ENCODE results near the gene HBB. TPM values are rescaled to one million over a fixed set of nuclear protein-coding genes. Genes with fewer than 3 reads are reported as not detected.

HBB gene
- total RNA-seq, 1 experiment from 2014 or later: not detected

GRCh38 chr11:5246772-5247471 is 20.1 kb upstream of the HBB start:
- no peak for TF ChIP-seq CTCF (IDR thresholded peaks at IDR 0.05; ENCODE audit: insufficient read depth in 1 of 2, low read depth in 1 of 2, low read length in 1 of 2, severe bottlenecking in 1 of 2, unreplicated experiment in 1 of 2)
- H3K9me3 Mint-ChIP-seq (ENCODE audit: unreplicated experiment): no peaks in the 10 kb centered on the region
- no peaks in the 10 kb centered on the region for H3K36me3 ChIP-seq (ENCODE audit: control insufficient read depth, insufficient read depth, low read length)
- H3K9me3 ChIP-seq: no peaks in the 10 kb centered on the region
- H3K4me3 Mint-ChIP-seq (ENCODE audit: unreplicated experiment): no peak overlapping the region
- ChIA-PET CTCF (no interaction called here), POLR2A (no interaction called here)
- intact Hi-C loops (cut with micrococcal nuclease; ENCODE audit: unreplicated experiment): no loop called here
- H3K27ac Mint-ChIP-seq (ENCODE audit: unreplicated experiment): no peak overlapping the region
- no peaks in the 10 kb centered on the region for H3K36me3 Mint-ChIP-seq (ENCODE audit: insufficient read depth, unreplicated experiment)
- H3K27me3 ChIP-seq (replicated peaks; ENCODE audit: control insufficient read depth, insufficient read depth, low read length): no peaks in the 10 kb centered on the region
- no TSS peak for BruUV-seq (replicated peaks)
- no peak for DNase-seq
- no peaks in the 10 kb centered on the region for H3K4me1 ChIP-seq
- H3K4me3 ChIP-seq (ENCODE audit: low read depth, low read length): no peak overlapping the region
- peaks cover 24% of the 10 kb centered on the region for H3K27me3 Mint-ChIP-seq (ENCODE audit: insufficient read depth, unreplicated experiment)
- H3K4me1 Mint-ChIP-seq (ENCODE audit: low read depth, unreplicated experiment): no peaks in the 10 kb centered on the region

GRCh38 chr11:5245155-5245554 is 18.3 kb upstream of the HBB start:
- no peaks in the 10 kb centered on the region for H3K4me1 Mint-ChIP-seq (ENCODE audit: low read depth, unreplicated experiment)
- ChIA-PET CTCF (no interaction called here), POLR2A (no interaction called here)
- TF ChIP-seq CTCF (IDR thresholded peaks at IDR 0.05; ENCODE audit: insufficient read depth in 1 of 2, low read depth in 1 of 2, low read length in 1 of 2, severe bottlenecking in 1 of 2, unreplicated experiment in 1 of 2): no peak
- no peaks in the 10 kb centered on the region for H3K9me3 ChIP-seq
- H3K27ac Mint-ChIP-seq (ENCODE audit: unreplicated experiment): no peak overlapping the region
- no peaks in the 10 kb centered on the region for H3K36me3 ChIP-seq (ENCODE audit: control insufficient read depth, insufficient read depth, low read length)
- H3K4me1 ChIP-seq: no peaks in the 10 kb centered on the region
- no peaks in the 10 kb centered on the region for H3K27me3 ChIP-seq (replicated peaks; ENCODE audit: control insufficient read depth, insufficient read depth, low read length)
- no peaks in the 10 kb centered on the region for H3K9me3 Mint-ChIP-seq (ENCODE audit: unreplicated experiment)
- H3K4me3 ChIP-seq (ENCODE audit: low read depth, low read length): no peak overlapping the region
- BruUV-seq (replicated peaks): no TSS peak
- H3K27me3 Mint-ChIP-seq (ENCODE audit: insufficient read depth, unreplicated experiment): peaks cover 20% of the 10 kb centered on the region
- H3K4me3 Mint-ChIP-seq (ENCODE audit: unreplicated experiment): no peak overlapping the region
- H3K36me3 Mint-ChIP-seq (ENCODE audit: insufficient read depth, unreplicated experiment): no peaks in the 10 kb centered on the region
- intact Hi-C loops (cut with micrococcal nuclease; ENCODE audit: unreplicated experiment): no loop called here
- no peak for DNase-seq

GRCh38 chr11:5243816-5244180 is 16.9 kb upstream of the HBB start:
- CTCF ChIA-PET: no interaction called here
- no peak overlapping the region for H3K4me3 ChIP-seq (ENCODE audit: low read depth, low read length)
- intact Hi-C loops (cut with micrococcal nuclease; ENCODE audit: unreplicated experiment): no loop called here
- DNase-seq: no peak
- POLR2A ChIA-PET: no interaction called here
- Mint-ChIP-seq H3K27me3 (ENCODE audit: insufficient read depth, unreplicated experiment) (peaks cover 20% of the 10 kb centered on the region), H3K4me3 (ENCODE audit: unreplicated experiment) (no peak overlapping the region), H3K4me1 (ENCODE audit: low read depth, unreplicated experiment) (no peaks in the 10 kb centered on the region), H3K36me3 (ENCODE audit: insufficient read depth, unreplicated experiment) (no peaks in the 10 kb centered on the region), H3K9me3 (ENCODE audit: unreplicated experiment) (no peaks in the 10 kb centered on the region), H3K27ac (ENCODE audit: unreplicated experiment) (no peak overlapping the region)
- no peaks in the 10 kb centered on the region for H3K36me3 ChIP-seq (ENCODE audit: control insufficient read depth, insufficient read depth, low read length)
- no peaks in the 10 kb centered on the region for H3K4me1 ChIP-seq
- TF ChIP-seq CTCF (IDR thresholded peaks at IDR 0.05; ENCODE audit: insufficient read depth in 1 of 2, low read depth in 1 of 2, low read length in 1 of 2, severe bottlenecking in 1 of 2, unreplicated experiment in 1 of 2): no peak
- no TSS peak for BruUV-seq (replicated peaks)
- H3K9me3 ChIP-seq: no peaks in the 10 kb centered on the region
- no peaks in the 10 kb centered on the region for H3K27me3 ChIP-seq (replicated peaks; ENCODE audit: control insufficient read depth, insufficient read depth, low read length)

All from Caco-2 (cell line).